Measurements from ENCODE around the gene RELN.

GRCh38 chr7:103651593-103652377, 337.7 kb downstream of the RELN start:
- TF ChIP-seq, protein P1, sequence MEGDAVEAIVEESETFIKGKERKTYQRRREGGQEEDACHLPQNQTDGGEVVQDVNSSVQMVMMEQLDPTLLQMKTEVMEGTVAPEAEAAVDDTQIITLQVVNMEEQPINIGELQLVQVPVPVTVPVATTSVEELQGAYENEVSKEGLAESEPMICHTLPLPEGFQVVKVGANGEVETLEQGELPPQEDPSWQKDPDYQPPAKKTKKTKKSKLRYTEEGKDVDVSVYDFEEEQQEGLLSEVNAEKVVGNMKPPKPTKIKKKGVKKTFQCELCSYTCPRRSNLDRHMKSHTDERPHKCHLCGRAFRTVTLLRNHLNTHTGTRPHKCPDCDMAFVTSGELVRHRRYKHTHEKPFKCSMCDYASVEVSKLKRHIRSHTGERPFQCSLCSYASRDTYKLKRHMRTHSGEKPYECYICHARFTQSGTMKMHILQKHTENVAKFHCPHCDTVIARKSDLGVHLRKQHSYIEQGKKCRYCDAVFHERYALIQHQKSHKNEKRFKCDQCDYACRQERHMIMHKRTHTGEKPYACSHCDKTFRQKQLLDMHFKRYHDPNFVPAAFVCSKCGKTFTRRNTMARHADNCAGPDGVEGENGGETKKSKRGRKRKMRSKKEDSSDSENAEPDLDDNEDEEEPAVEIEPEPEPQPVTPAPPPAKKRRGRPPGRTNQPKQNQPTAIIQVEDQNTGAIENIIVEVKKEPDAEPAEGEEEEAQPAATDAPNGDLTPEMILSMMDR (IDR thresholded peaks at IDR 0.05) = no peak
- no peak for TF ChIP-seq POLR2A (IDR thresholded peaks at IDR 0.05)

All from thyroid gland (tissue), 4 donors.